GM18951 (cell line): Measurements from ENCODE around the gene DBNL.
"Not testable (repeated sequence)": the region's sequence is repeated elsewhere in the genome, so short reads cannot be mapped to it uniquely, and the experiment has no call there.

ENCODE experiments used
- POLR2A ChIP-seq: IDR thresholded peaks from 4 replicates; pipeline ENCODE4 v1.6.1; 2011; ENCODE audit warnings: mild to moderate bottlenecking; ENCODE audit not compliant: insufficient read length, insufficient read depth; ENCODE audit errors: extremely low read depth
- in situ Hi-C: fragments of 300-500 bp; cut with MboI; formaldehyde crosslinking; loops from one replicate; pipeline ENCODE4 v1.12.0; 2022; ENCODE audit warnings: low sequenced_read_pairs, mixed read lengths, inconsistent platforms; ENCODE audit not compliant: unreplicated experiment

DBNL gene

DNA sequence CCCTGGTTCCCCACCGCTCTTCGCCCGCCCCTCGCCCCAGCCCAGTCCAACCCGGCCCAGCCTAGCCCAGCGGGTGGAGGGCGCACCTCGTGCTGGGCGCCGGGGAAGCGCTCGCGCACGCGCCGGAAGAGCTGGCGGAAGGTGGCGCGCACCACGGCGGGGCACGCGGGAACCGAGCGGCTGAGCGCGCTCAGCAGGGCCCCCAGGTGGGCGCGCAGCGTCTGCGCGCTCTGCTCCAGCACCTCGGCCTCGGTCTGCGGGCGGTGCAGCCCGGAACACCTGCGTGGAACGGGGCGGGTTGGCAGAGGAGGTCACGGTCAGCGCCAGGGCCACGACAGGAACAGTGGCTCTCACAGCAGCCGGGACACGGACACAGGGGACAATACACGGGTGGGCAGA lies 4.0 kb upstream of the DBNL start:
- in situ Hi-C loops = not testable (repeated sequence)

DNA sequence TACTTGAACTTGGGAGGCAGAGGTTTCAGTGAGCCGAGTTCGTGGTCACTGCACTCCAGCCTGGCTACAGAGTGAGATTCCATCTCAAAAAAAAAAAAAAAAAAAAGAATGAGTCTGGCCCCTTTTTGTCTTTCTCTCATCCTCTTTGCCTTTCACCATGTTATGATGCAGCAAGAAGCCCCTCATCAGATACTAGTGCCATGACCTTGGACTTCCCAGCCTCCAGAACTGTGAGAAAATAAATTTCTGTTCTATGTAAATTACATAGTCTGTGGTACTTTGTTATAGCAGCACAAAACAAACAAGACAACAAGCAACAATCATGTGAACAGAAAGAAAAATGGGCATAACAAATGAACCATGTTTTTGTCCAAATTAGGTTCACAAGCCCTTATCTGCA lies 2.3 kb upstream of the DBNL start:
- no peak for TF ChIP-seq POLR2A
- in situ Hi-C loops = no loop called here

DNA sequence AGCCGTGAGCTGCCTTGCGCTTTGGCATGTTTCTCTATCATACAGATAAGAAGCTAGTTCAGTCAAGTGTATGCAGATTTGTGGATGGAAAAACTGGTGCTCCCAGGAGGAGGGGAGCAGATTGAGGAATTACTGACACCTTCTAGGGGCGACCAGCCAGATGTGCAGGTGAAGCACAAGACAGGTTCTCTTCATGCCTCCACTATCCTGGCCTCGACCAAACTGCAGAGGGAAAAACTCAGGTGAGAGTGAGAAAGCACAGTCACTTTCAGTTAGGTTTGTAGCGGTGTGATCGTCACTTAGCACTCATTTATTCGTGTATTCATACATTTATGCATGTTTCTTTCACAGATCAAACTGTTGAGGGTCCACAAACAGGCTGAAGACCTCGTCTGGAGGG lies 600 bp upstream of the DBNL start:
- in situ Hi-C loops = no loop called here
- no peak for TF ChIP-seq POLR2A

DNA sequence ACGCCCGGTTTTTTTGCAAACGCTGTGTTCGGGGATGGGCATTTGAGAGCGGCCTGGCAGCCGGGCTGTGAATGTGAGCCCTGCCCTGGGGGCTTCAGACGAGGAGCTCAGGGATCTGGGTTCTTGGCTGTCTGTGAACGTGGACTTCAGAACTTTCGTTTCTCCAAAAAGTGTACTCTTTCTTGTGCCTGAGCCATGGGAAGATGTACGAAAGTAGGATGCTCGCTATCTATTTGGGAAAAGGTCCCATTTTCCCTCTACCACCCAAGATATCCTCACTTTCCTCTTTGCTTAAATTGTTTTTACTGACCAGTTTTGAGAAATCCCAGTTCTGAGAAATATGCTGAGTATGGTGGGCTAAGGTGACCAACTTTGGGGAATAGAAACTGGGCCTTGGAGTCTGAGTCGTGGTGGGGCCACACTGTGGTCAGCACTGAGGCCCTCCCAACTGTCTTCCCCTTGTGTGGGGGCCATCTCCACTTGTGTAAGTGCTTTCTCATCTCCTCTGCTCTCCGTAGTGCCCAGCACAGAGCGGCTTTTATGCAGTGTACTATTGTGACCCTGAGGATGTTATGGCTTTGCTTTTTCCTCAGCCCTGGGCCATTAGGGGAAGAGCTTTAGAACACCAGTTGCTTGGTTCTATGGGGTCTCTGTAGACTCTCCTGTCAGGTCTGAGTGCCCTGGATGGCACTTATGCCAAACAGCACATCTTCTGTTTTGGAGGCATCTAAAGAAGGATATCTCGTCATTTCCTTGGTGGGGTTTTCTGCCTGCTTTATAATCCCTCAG lies 918 bp downstream of the DBNL start:
- TF ChIP-seq POLR2A = no peak
- in situ Hi-C loops = no loop called here

DNA sequence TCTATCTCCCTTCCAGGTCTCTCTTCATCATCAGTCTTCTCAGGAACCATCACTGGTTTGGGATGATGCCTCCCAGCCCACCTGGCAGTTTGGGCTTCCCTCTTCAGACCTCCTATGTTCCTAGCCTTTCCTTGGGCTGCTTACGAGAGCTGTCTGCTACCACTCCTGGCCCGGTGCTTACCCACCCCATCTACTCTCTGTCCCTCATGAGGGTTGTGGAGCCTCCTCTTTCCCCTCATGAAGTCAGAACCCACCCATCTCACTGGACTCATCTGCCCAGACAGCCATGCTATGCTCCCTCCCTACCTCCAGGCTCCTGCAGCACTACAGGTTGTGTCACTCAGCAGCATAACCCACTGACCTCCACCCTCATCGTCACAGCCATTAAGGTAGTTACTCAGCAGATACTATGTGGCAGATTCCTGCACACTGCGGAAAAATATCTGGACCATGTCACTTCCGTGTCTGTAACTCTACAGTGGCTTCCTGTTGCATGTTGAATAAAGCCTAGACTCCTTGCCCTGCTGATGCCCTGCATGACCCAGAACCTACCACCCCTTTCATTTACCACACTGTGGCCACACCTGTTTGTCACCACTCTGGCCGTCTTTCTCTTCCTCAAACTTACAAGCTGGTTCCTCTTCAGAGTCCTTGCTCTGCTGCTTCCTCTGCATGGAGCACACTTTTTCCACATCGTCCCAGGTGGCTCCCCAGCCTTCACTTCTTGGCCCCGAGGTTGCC lies 2.0 kb downstream of the DBNL start:
- in situ Hi-C loops = no loop called here
- TF ChIP-seq POLR2A = no peak

DNA sequence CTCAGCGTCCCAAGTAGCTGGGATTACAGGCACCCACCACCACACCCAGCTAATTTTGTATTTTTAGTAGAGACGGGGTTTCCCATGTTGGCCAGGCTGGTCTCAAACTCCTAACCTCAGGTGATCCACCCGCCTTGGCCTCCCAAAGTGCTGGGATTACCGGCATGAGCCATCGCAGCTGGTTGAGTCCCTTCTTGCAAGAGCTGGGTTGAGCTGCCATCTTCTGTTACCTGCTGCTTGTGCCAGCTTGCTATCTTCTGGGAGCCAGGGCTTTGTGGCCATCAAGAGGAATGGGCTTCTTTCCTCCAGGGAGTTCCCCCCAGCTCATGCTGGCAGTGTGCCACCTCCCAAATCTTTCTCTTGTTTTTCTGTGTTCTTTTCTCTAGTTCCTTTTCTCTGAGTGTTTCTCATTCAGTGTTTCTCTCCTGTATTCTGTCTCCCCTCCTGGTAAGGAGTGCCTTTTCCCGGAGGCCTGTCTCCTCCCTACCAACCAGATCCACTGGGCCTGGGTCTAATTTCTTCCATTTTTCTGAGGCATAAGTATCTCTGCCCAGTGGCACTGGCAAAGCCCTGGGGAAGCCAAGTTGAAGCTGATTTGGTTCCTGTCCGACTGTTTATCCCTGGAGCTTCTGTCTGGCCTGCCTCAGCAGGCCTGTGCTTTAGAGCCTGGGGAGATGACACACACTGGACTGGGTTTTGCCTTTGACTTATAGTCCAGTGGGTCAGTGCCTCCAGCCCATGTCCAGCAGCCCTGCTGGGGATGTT lies 3.7 kb downstream of the DBNL start:
- TF ChIP-seq POLR2A = no peak
- in situ Hi-C loops = no loop called here

DNA sequence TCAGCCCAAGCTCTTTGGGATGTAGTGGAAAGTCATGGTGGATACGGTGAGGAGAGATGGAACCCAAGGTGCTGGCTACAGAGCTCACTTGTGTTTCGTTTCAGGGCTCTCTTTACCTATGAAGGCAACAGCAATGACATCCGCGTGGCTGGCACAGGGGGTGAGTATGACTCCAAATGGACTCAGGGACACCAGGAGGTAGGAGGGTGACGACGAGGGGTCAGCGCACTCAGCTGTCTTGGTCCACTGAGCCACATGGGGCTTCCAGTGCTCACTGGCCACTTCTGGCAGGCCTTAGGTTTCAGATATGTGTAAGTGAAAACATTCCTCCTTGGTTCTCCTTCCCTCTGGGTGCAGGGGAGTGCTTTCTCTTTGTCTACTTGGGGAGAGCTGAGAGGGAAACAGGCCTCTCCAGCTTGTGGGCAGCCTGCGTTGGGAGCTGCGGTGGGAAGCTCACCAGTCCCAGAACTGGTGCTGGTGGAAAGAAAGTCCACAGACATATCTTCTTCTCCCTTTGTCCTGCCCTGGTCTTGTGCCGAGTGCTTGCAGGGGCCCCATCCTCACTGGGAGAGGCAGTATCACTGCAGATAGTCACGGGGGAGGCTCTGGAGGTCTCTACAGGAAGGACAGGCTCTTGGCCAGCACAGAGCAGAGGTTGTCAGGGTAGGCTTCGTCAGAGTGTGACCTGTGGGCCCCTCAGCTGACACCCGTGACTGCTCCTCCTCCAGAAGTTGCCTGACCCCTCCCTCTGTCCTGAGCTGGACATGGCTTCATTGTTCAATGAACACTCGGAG lies 5.8 kb downstream of the DBNL start:
- in situ Hi-C loops = no loop called here
- no peak for TF ChIP-seq POLR2A

DNA sequence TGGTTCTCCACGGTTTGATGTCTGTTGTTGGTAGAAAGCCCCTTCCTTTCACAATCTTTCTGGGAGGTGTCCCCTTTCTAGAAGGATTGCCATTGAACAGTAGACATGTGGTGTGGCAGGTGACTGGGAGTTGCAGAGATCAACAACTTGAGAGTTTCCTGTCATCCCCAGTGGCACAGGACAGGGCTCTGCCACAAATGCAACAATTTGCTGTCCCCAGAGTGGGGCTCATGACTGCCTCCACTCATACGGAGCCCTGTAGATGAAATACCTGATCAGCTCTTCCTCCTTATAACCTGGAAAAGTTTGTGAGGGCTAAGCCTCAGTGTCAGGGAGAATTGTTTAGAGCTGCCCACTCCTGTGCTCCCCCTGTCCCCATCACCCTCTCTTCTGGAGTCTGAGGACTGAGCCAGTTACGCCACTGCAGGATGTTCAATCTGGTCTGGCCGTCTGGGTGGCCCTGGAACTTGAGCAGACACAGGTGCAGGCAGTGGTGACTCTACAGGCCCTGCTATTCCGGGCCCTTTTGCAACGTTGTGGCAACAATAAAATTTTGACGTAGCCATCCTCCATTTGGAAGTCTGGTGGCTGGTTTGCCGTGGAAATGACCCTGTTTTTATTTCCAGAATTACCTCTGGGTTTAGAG lies 6.5 kb downstream of the DBNL start:
- in situ Hi-C loops = no loop called here
- no peak for TF ChIP-seq POLR2A

DNA sequence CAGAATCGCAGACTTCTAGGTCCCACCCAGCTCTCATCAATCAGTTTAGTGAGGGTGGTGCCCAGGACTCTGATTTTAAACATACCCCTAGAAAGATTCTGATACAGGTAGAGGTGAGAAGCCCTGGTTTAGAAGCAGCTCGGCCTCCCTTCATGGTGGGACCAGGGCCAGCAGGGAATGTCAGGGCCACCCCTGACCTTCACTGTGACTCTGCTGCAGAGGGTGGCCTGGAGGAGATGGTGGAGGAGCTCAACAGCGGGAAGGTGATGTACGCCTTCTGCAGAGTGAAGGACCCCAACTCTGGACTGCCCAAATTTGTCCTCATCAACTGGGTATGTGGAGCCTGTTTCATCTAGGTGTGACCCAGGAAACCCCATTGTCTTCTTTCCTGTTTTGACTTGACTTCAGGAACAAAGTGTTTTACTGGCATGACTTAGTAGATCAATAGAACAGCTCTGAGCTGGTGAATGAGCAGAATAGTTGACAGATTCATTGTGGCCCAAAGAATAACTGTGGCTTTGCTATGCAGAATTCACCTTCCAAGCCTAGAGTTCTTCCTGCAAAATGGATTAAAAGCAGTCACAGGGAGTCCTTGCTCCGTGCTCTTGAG lies 7.2 kb downstream of the DBNL start:
- in situ Hi-C loops = no loop called here
- no peak for TF ChIP-seq POLR2A

DNA sequence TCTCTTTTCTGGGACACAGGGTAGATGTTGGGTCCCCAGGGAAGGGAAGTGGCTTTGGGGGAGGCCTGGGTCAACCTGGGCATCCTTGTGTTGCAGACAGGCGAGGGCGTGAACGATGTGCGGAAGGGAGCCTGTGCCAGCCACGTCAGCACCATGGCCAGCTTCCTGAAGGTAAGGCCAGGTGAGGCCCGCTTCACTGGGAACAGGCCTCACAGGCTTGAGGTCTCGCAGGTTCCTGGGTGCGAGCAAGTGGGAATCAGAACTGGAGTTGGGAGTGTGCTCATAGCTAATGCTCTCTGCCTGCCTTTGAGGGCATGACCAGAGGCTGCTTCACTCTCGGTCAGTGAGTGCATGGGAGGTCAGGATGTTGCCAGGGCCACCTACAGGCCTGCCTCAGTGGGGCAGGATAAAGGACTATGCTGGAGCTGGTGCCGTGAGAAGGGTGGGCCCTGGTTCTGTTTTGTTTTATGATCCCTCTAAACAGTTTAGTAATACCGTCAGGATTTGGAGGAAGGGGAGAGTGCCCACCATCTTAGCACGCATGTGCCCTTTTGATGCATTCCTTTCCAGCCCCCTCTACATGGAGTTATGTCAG lies 8.4 kb downstream of the DBNL start:
- in situ Hi-C loops = no loop called here

DNA sequence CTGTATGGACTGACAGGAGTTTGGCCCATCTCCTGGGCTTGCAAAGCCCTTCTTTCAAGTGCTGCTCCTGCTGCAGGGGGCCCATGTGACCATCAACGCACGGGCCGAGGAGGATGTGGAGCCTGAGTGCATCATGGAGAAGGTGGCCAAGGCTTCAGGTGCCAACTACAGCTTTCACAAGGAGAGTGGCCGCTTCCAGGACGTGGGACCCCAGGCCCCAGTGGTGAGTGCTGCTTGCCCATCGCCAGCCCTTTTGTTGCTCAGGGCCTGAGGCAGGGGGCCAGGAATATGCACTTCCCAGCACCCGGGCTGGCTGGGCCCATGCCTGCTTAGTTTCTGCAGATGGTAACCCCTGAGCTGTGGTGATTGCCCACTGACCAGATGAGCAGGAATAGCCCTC lies 12.2 kb downstream of the DBNL start:
- TF ChIP-seq POLR2A = no peak
- in situ Hi-C loops = no loop called here

More for the DNA sequence above, 8.4 kb downstream of the DBNL start:
- TF ChIP-seq POLR2A = no peak
